K562 (cell line): ENCODE measurements around the gene PATL2. TPM values are rescaled to one million over a fixed set of nuclear protein-coding genes. Genes with fewer than 3 reads are reported as not detected.
A peak's percentile ranks its signal among the peaks of the same experiment; 100 is the strongest.

ENCODE experiments used
- AFF1 ChIP-seq, 2 experiments: fragments of 450-650 bp; IDR thresholded peaks; 2 replicates each; pipeline ENCODE4 v1.6.1; 2018; ENCODE audit warnings: mild to moderate bottlenecking in 2 of 2, low read depth in 1 of 2; ENCODE audit not compliant: partially characterized antibody in 2 of 2
- ASH1L ChIP-seq: fragments of 450-650 bp; IDR thresholded peaks from 2 replicates; pipeline ENCODE4 v1.6.1; 2018; ENCODE audit warnings: borderline replicate concordance, mild to moderate bottlenecking, low read depth; ENCODE audit not compliant: partially characterized antibody
- ETV5 ChIP-seq: sonication (generic); formaldehyde crosslinking; IDR thresholded peaks from 2 replicates; pipeline ENCODE4 v1.4.0; 2020; ENCODE audit warnings: low read depth, mild to moderate bottlenecking, missing genetic modification reagents
- GTF3C2 ChIP-seq: IDR thresholded peaks from 3 replicates; pipeline ENCODE4 v1.6.1; 2011; ENCODE audit warnings: borderline replicate concordance, mild to moderate bottlenecking, moderate library complexity; ENCODE audit not compliant: insufficient read length; ENCODE audit errors: extremely low read depth
- HDAC8 ChIP-seq: fragments of 450-650 bp; IDR thresholded peaks from 2 replicates; pipeline ENCODE4 v1.6.1; 2016; ENCODE audit warnings: mild to moderate bottlenecking, missing genetic modification characterization, moderate library complexity, missing compliant biosample characterization
- HMG20A ChIP-seq: fragments of 450-650 bp; formaldehyde crosslinking; conservative IDR thresholded peaks from 2 replicates; pipeline ENCODE4 v1.4.0; 2020; ENCODE audit warnings: mild to moderate bottlenecking, mixed read lengths
- MAX ChIP-seq: sonication (generic); formaldehyde crosslinking; IDR thresholded peaks from 2 replicates; pipeline ENCODE4 v1.9.0; 2022; ENCODE audit warnings: mild to moderate bottlenecking, missing genetic modification reagents
- MLLT1 ChIP-seq, 2 experiments: fragments of 450-650 bp; IDR thresholded peaks; 2 replicates each; pipeline ENCODE4 v1.6.1; 2016
- NCOA4 ChIP-seq: fragments of 450-650 bp; IDR thresholded peaks from 2 replicates; pipeline ENCODE4 v1.6.1; 2018; ENCODE audit warnings: mild to moderate bottlenecking; ENCODE audit not compliant: partially characterized antibody
- OTX1 ChIP-seq: fragments of 450-650 bp; formaldehyde crosslinking; IDR thresholded peaks from 2 replicates; pipeline ENCODE4 v1.4.0; 2022; ENCODE audit warnings: mild to moderate bottlenecking
- ZBTB8A ChIP-seq: fragments of 450-650 bp; IDR thresholded peaks from 2 replicates; pipeline ENCODE4 v1.6.1; 2018; ENCODE audit warnings: mild to moderate bottlenecking, moderate library complexity; ENCODE audit not compliant: partially characterized antibody
- ZNF24 ChIP-seq: fragments of 450-650 bp; IDR thresholded peaks from 2 replicates; pipeline ENCODE4 v1.6.1; 2016
- ZNF583 ChIP-seq: fragments of 250-450 bp; sonication (Bioruptor Pico); IDR thresholded peaks from 2 replicates; pipeline ENCODE4 v1.4.0; 2020
- ZNF668 ChIP-seq: fragments of 250-450 bp; sonication (Bioruptor Pico); IDR thresholded peaks from 2 replicates; pipeline ENCODE4 v1.8.0; 2022; ENCODE audit warnings: mild to moderate bottlenecking, inconsistent platforms
- polyA plus RNA-seq, 8 experiments: library from polyadenylated mRNA; depleted of rRNA in 4 of 8; stranded (reverse) in 5 of 8; unstranded in 3 of 8; fragments of >200 nt; fragmentation: Nextera tagmentation in 2 of 8; fragmentation: Illumina TruSeq in 1 of 8; extraction: Ambion mirVana in 2 of 8; extraction: Trizol in 1 of 8; gene quantifications; 2 replicates each; pipeline versions ENCODE4 v1.2.1 to v1.2.3, GENCODE V29; 2011 to 2014; ENCODE audit warnings: inconsistent platforms in 1 of 8, missing spikeins in 1 of 8
- total RNA-seq, 7 experiments: library from RNA; depleted of rRNA in 6 of 7; stranded (reverse); fragments of >200 nt in 6 of 7; fragmentation: Illumina TruSeq in 2 of 7; extraction: Trizol in 2 of 7; gene quantifications; 2 replicates each; pipeline versions ENCODE4 v1.2.1 to v1.2.3, GENCODE V29; 2011 to 2021; ENCODE audit warnings: low replicate concordance in 1 of 7
- TF ChIP-seq, protein P1 (sequence below): fragments of 250-450 bp; sonication (Bioruptor Pico); IDR thresholded peaks from 2 replicates; pipeline ENCODE4 v1.5.1; 2021; ENCODE audit warnings: mild to moderate bottlenecking

Gene PATL2
- total and polyA plus RNA-seq, 9 of the 15 experiments (the other 6 are each of a cell fraction or from before 2014, with no cell fraction given) = 0.42 to 1.1 (median 0.86) TPM

DNA sequence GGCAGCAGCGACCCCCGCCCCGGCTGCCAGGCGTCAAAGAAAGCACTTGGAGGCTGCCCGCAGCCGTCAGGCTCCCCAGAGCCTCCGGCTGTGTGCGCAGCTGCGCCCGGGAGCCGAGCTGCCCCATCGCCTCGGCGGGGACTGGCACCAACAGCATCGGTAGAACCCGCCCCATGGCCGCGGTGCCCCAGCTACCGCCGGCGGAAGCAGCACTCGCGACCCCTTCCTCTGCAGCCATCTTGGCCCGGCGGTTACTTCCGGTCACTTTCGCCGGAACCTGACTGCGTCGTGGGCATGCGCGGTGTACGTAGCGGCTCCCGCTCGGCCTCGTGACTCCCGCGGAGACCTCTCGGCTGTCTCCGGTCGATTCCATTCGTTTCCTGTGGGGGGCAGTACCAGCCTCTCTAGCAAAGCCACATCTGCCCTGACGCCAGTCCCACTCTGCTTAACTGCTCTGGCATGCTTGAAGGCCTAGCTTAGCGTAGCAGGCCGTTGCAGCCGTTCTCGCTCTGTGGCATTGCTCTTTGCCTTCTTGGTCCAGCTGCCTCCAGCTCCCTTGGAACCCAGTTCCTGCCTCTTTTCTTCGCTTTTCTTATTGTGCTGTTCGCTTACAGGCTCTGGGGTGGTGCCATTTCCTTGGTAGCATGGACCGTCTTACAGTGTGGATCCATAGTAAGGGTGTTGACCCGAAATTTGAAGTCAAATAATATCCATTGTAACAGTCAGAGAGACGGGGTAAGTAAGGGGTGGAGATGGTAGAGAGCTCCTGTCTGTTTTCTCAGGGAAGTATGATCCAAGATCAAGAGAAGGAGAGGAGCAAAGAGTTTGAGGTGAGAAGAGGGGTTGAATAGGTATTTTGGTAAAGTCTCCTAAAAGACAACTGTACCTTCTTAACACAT is 47.5 kb downstream of the PATL2 start, which contains the start of gene SPG11 (continued):
- peak in 1 of 2 experiments; percentile 38; a peak in 2 of 4 replicates for TF ChIP-seq MLLT1 (IDR thresholded peaks at IDR 0.05)
- TF ChIP-seq GTF3C2 = no peak
- TF ChIP-seq ZBTB8A = no peak
- peak; percentile 68 for TF ChIP-seq ASH1L
- peak; percentile 99 for TF ChIP-seq MAX
- TF ChIP-seq NCOA4 = no peak
- TF ChIP-seq ZNF583 (CRISPR knock-in tag) = peak; percentile 89
- TF ChIP-seq HDAC8 (tag) = peak; percentile 92; the same call in 1 of the 2 replicates
- TF ChIP-seq ETV5 (CRISPR knock-in tag) = peak; percentile 97
- TF ChIP-seq ZNF668 = peak; percentile 90
- TF ChIP-seq AFF1 (IDR thresholded peaks at IDR 0.05; ENCODE audit: low read depth in 1 of 2, partially characterized antibody in 2 of 2) = peak; percentile 24 to 46
- TF ChIP-seq OTX1 (CRISPR knock-in tag) = 0 out of 2 replicates have a peak, but pooled peaks have one; percentile 14
- peak; percentile 73 for TF ChIP-seq ZNF24
- TF ChIP-seq, protein P1, sequence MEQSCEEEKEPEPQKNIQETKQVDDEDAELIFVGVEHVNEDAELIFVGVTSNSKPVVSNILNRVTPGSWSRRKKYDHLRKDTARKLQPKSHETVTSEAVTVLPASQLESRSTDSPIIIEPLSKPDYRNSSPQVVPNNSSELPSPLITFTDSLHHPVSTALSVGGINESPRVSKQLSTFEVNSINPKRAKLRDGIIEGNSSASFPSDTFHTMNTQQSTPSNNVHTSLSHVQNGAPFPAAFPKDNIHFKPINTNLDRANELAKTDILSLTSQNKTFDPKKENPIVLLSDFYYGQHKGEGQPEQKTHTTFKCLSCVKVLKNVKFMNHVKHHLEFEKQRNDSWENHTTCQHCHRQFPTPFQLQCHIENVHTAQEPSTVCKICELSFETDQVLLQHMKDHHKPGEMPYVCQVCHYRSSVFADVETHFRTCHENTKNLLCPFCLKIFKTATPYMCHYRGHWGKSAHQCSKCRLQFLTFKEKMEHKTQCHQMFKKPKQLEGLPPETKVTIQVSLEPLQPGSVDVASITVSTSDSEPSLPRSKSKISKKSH (CRISPR knock-in tag) = no peak
- TF ChIP-seq HMG20A (CRISPR knock-in tag) = no peak
